A549 (cell line): ENCODE measurements around the gene TEAD4. TPM values are rescaled to one million over a fixed set of nuclear protein-coding genes. Genes with fewer than 3 reads are reported as not detected.

ENCODE experiments used
- ATAC-seq, 2 experiments: fragments of 200-7000 bp in 1 of 2; fragments of >200 bp in 1 of 2; cut with Nextera tagmentation in 1 of 2; cut with Tn5 transposase in 1 of 2; 3 replicates each; pipeline versions ENCODE4 v1.8.0 to v1.9.1; 2018 to 2020; ENCODE audit warnings: mild to moderate bottlenecking in 1 of 2, moderate library complexity in 1 of 2
- CTCF ChIA-PET: fragments of 300-600 bp; sonication (Branson Sonifier 250); formaldehyde crosslinking; extraction: SDS; loops from one replicate; lab custom pipeline; 2021; ENCODE audit warnings: antibody characterized with exemption, inconsistent platforms; lab: Yijun Ruan, JAX
- POLR2A ChIA-PET: fragments of 350-600 bp; formaldehyde crosslinking; extraction: SDS; loops from one replicate; lab custom pipeline; 2021; ENCODE audit warnings: antibody characterized with exemption, inconsistent platforms; lab: Yijun Ruan, JAX
- DNase-seq, 2 experiments: peaks; one replicate each; pipeline versions ENCODE4 v3.0.0 to v3.0.0-alpha.2; 2011 to 2016; ENCODE audit warnings: low read depth in 1 of 2, low spot score in 1 of 2
- FAIRE-seq: peaks from 2 replicates; lab custom pipeline; 2011; peaks lifted over from hg19 to GRCh38; lab: Jason Lieb, UNC
- H3K27ac ChIP-seq, 2 experiments: fragments of >200 bp; sonication (Bioruptor Twin); formaldehyde crosslinking; 3 replicates each; pipeline ENCODE4 v1.5.1; 2016 to 2017
- H3K4me1 ChIP-seq: fragments of >200 bp; sonication (Bioruptor Twin); formaldehyde crosslinking; 3 replicates; pipeline ENCODE4 v1.6.1; 2016
- H3K4me2 ChIP-seq: fragments of >200 bp; sonication (Bioruptor Twin); formaldehyde crosslinking; 3 replicates; pipeline ENCODE4 v1.6.1; 2016
- H3K4me3 ChIP-seq: fragments of >200 bp; sonication (Bioruptor Twin); formaldehyde crosslinking; 3 replicates; pipeline ENCODE4 v1.5.1; 2016
- H3K9me3 ChIP-seq: fragments of >200 bp; sonication (Bioruptor Twin); formaldehyde crosslinking; 3 replicates; pipeline ENCODE4 v1.6.1; 2016
- CBX2 ChIP-seq: fragments of 200-600 bp; sonication (generic); IDR thresholded peaks from 2 replicates; pipeline ENCODE4 v1.6.1; 2016; ENCODE audit warnings: low read depth, mild to moderate bottlenecking, borderline replicate concordance
- CHD4 ChIP-seq: fragments of 200-600 bp; sonication (generic); IDR thresholded peaks from 2 replicates; pipeline ENCODE4 v1.6.1; 2016; ENCODE audit warnings: antibody characterized with exemption, mild to moderate bottlenecking, borderline replicate concordance
- ESRRA ChIP-seq: fragments of 150-350 bp; IDR thresholded peaks from 2 replicates; pipeline ENCODE4 v1.6.1; 2014; ENCODE audit warnings: mild to moderate bottlenecking, low read length, borderline replicate concordance
- FOSB ChIP-seq: fragments of 250-450 bp; sonication (Bioruptor Pico); IDR thresholded peaks from 2 replicates; pipeline ENCODE4 v1.5.0; 2020; ENCODE audit warnings: mild to moderate bottlenecking, moderate library complexity
- FOSL2 ChIP-seq, 2 experiments: fragments of 450-650 bp in 1 of 2; fragments of >200 bp in 1 of 2; sonication (Bioruptor Twin) in 1 of 2; formaldehyde crosslinking; IDR thresholded peaks; 2 replicates each; pipeline versions ENCODE4 v1.5.0 to v1.6.1; 2016 to 2020; ENCODE audit warnings: mild to moderate bottlenecking in 1 of 2, moderate library complexity in 1 of 2
- HDAC2 ChIP-seq: fragments of 200-600 bp; sonication (generic); IDR thresholded peaks from 2 replicates; pipeline ENCODE4 v1.6.1; 2016
- HEYL ChIP-seq: fragments of 250-450 bp; sonication (Bioruptor Pico); IDR thresholded peaks from 2 replicates; pipeline ENCODE4 v1.8.0; 2021; ENCODE audit warnings: mild to moderate bottlenecking, moderate library complexity
- HOXB13 ChIP-seq: fragments of 250-450 bp; sonication (Bioruptor Pico); IDR thresholded peaks from 2 replicates; pipeline ENCODE4 v1.5.0; 2020; ENCODE audit warnings: low read depth, mild to moderate bottlenecking, moderate library complexity
- JUN ChIP-seq, 2 experiments: fragments of >200 bp; sonication (Bioruptor Twin); formaldehyde crosslinking; IDR thresholded peaks; 2 replicates in 1 of 2; 3 replicates in 1 of 2; pipeline ENCODE4 v1.6.1; 2016 to 2017
- JUNB ChIP-seq: fragments of >200 bp; sonication (Bioruptor Twin); formaldehyde crosslinking; IDR thresholded peaks from 2 replicates; pipeline ENCODE4 v1.6.1; 2016
- KDM5A ChIP-seq: fragments of 200-600 bp; sonication (generic); IDR thresholded peaks from 2 replicates; pipeline ENCODE4 v1.6.1; 2016; ENCODE audit warnings: antibody characterized with exemption, mild to moderate bottlenecking
- MYC ChIP-seq: IDR thresholded peaks from 2 replicates; pipeline ENCODE4 v1.6.1; 2012; ENCODE audit warnings: mild to moderate bottlenecking, inconsistent platforms, low read length, improper control_type of control experiment, borderline replicate concordance
- POLR2A ChIP-seq: IDR thresholded peaks from 2 replicates; pipeline ENCODE4 v1.6.1; 2012; ENCODE audit warnings: mild to moderate bottlenecking, low read length
- RAD21 ChIP-seq, 2 experiments: fragments of >200 bp in 1 of 2; sonication (Bioruptor Twin) in 1 of 2; formaldehyde crosslinking in 1 of 2; IDR thresholded peaks in 1 of 2; conservative IDR thresholded peaks in 1 of 2; 2 replicates in 1 of 2; 3 replicates in 1 of 2; pipeline ENCODE4 v1.6.1; 2012 to 2018; ENCODE audit warnings: inconsistent platforms in 1 of 2
- RCOR1 ChIP-seq: fragments of 150-350 bp; IDR thresholded peaks from 2 replicates; pipeline ENCODE4 v1.6.1; 2014; ENCODE audit warnings: antibody characterized with exemption, low read length, low read depth
- RFX5 ChIP-seq: fragments of 450-650 bp; IDR thresholded peaks from 2 replicates; pipeline ENCODE4 v1.7.1; 2014; ENCODE audit warnings: antibody characterized with exemption, mild to moderate bottlenecking, moderate library complexity
- SREBF2 ChIP-seq: fragments of 450-650 bp; IDR thresholded peaks from 2 replicates; pipeline ENCODE4 v1.6.1; 2014; ENCODE audit warnings: mild to moderate bottlenecking, moderate library complexity
- ZC3H11A ChIP-seq: fragments of 450-650 bp; IDR thresholded peaks from 2 replicates; pipeline ENCODE4 v1.6.1; 2014; ENCODE audit warnings: antibody characterized with exemption, mild to moderate bottlenecking
- WGBS: methylation state at CpG from one replicate; pipeline ENCODE4 v1.1.6; 2017; ENCODE audit errors: missing lambda C conversion rate; 5-methylcytosine and 5-hydroxymethylcytosine counted together
- polyA plus RNA-seq, 4 experiments: library from polyadenylated mRNA; depleted of rRNA in 3 of 4; stranded (reverse); fragments of >200 nt; fragmentation: RNase III in 1 of 4; extraction: RNeasy Plus Mini Kit Qiagen cat#74134 plus additional on column Dnase treatment in 1 of 4; gene quantifications; 2 replicates in 3 of 4; 3 replicates in 1 of 4; pipeline ENCODE4 v1.2.3, GENCODE V29; 2011 to 2017
- TF ChIP-seq, protein P1 (sequence below): fragments of 450-650 bp; IDR thresholded peaks from 2 replicates; pipeline ENCODE4 v1.6.1; 2014; ENCODE audit warnings: antibody characterized with exemption
- TF ChIP-seq, protein P2 (sequence below): fragments of 250-450 bp; sonication (Bioruptor Pico); IDR thresholded peaks from 2 replicates; pipeline ENCODE4 v1.5.0; 2020; ENCODE audit warnings: low read depth, mild to moderate bottlenecking, moderate library complexity
- TF ChIP-seq, protein P3 (sequence below): IDR thresholded peaks from 2 replicates; pipeline ENCODE4 v1.6.1; 2012

Gene TEAD4
- polyA plus RNA-seq, 2 of the 4 experiments (the other 2 are of a cell fraction): 22.6 to 31.8 TPM

DNA sequence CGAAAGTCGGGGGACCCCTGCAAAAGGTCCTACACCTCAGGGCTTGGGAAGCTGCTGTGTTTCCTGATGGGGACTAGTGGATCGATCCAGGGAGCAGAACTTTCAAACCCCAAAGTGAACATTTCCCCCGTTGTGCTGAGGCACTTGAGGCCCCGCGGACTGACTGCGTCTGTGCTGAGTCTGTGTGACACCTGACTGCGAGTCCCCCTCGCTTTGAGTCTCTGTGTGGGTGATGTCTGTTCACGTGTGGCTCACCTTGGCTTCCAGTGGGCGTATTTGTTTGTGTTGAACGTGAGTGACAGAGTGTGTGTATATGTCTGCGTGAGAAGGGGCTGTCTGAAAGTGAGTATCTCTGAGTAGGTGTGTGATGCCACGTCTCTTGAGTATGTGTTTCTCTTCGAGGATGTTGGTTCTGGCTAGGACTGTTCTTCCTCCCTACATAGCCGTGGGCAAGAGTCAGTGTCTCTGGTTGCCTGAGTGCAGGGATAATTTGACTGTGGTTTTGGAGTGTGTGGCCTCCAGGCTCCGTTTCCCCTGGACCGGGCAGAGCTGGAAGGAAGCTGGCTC, 1.3 kb downstream of the TEAD4 start:
- whole genome bisulfite sequencing: 27% methylated on average over 18 of the region's 18 CpGs
- POLR2A ChIA-PET: interaction anchor here (0.6 to 1.0 kb wide), 2 partner anchors 70 to 83 kb away, joined by 3 read pairs; partner anchors contain the start of genes FOXM1, RHNO1 and TULP3
- peak overlapping the region; percentile 98 to 99 for H3K27ac ChIP-seq

GRCh38 chr12:2960996-2961616, 1.9 kb downstream of the TEAD4 start:
- H3K4me1 ChIP-seq: peaks cover 28% of the 10 kb centered on the region
- H3K9me3 ChIP-seq: no peaks in the 10 kb centered on the region
- CTCF ChIA-PET: interaction anchor here (0.6 to 1.1 kb wide), 6 partner anchors 9 to 206 kb away, joined by 3 to 4 read pairs (median 3); no protein-coding TSS in a partner anchor
- ATAC-seq (no peak), DNase-seq (no peak), FAIRE-seq (no peak)
- H3K4me2 ChIP-seq: peak overlapping the region; percentile 89
- WGBS: 49% methylated on average over 10 of the region's 10 CpGs
- H3K4me3 ChIP-seq: peak overlapping the region; percentile 86
- POLR2A ChIA-PET: no interaction called here
- peak overlapping the region; percentile 30 to 99; a peak in 4 of 6 replicates for H3K27ac ChIP-seq
- TF ChIP-seq SREBF2: no peak
- TF ChIP-seq RFX5: no peak
- TF ChIP-seq FOSB (CRISPR knock-in tag): no peak
- no peak for TF ChIP-seq JUNB
- TF ChIP-seq HEYL (CRISPR knock-in tag): no peak
- no peak for TF ChIP-seq CHD4
- TF ChIP-seq, protein P1, sequence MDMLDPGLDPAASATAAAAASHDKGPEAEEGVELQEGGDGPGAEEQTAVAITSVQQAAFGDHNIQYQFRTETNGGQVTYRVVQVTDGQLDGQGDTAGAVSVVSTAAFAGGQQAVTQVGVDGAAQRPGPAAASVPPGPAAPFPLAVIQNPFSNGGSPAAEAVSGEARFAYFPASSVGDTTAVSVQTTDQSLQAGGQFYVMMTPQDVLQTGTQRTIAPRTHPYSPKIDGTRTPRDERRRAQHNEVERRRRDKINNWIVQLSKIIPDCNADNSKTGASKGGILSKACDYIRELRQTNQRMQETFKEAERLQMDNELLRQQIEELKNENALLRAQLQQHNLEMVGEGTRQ: no peak
- TF ChIP-seq ZC3H11A: no peak

More for the DNA sequence above, 1.3 kb downstream of the TEAD4 start:
- Histone ChIP-seq H3K9me3 (no peaks in the 10 kb centered on the region), H3K4me1 (peaks cover 28% of the 10 kb centered on the region), H3K4me3 (peak overlapping the region; percentile 86), H3K4me2 (peak overlapping the region; percentile 89)
- ATAC-seq: peak in 1 of 2 experiments; percentile 29; a peak in 4 of 6 replicates
- DNase-seq: peak; percentile 29 to 40
- FAIRE-seq: no peak
- CTCF ChIA-PET: interaction anchor here (0.7 to 1.3 kb wide), 7 partner anchors 9 to 107 kb away, joined by 3 to 4 read pairs (median 3); no protein-coding TSS in a partner anchor
- TF ChIP-seq RAD21 (conservative IDR thresholded peaks at IDR 0.05 in 1 of 2, IDR thresholded peaks at IDR 0.05 in 1 of 2) (no peak), SREBF2 (no peak), POLR2A (no peak), KDM5A (no peak), JUN (IDR thresholded peaks at IDR 0.05) (no peak), FOSB (CRISPR knock-in tag) (no peak), ESRRA (no peak), MYC (no peak), RCOR1 (no peak), FOSL2 (IDR thresholded peaks at IDR 0.05) (no peak), FOSL2 (CRISPR knock-in tag; IDR thresholded peaks at IDR 0.05) (no peak), HOXB13 (no peak), HDAC2 (no peak), CBX2 (no peak)
- TF ChIP-seq, protein P2, sequence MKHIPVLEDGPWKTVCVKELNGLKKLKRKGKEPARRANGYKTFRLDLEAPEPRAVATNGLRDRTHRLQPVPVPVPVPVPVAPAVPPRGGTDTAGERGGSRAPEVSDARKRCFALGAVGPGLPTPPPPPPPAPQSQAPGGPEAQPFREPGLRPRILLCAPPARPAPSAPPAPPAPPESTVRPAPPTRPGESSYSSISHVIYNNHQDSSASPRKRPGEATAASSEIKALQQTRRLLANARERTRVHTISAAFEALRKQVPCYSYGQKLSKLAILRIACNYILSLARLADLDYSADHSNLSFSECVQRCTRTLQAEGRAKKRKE (CRISPR knock-in tag): no peak
- TF ChIP-seq, protein P3, sequence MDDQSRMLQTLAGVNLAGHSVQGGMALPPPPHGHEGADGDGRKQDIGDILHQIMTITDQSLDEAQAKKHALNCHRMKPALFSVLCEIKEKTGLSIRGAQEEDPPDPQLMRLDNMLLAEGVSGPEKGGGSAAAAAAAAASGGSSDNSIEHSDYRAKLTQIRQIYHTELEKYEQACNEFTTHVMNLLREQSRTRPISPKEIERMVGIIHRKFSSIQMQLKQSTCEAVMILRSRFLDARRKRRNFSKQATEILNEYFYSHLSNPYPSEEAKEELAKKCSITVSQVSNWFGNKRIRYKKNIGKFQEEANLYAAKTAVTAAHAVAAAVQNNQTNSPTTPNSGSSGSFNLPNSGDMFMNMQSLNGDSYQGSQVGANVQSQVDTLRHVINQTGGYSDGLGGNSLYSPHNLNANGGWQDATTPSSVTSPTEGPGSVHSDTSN: no peak
